Lower leg skin (tissue), 4 donors: ENCODE measurements around the gene FBXW4. TPM values are rescaled to one million over a fixed set of nuclear protein-coding genes. Genes with fewer than 3 reads are reported as not detected.
"Not testable (repeated sequence)": the region's sequence is repeated elsewhere in the genome, so short reads cannot be mapped to it uniquely, and the experiment has no call there.

Experiments used
- DNase-seq, 2 donors: peaks; one replicate each; pipeline ENCODE4 v3.0.0-alpha.2; 2019; ENCODE audit warnings: low spot score in 2 of 2
- H3K4me3 ChIP-seq: fragments of 200-600 bp; sonication (generic); 2 replicates; pipeline ENCODE4 v1.5.1; 2017; ENCODE audit warnings: mild to moderate bottlenecking, low read depth; ENCODE audit not compliant: poor library complexity, severe bottlenecking
- CTCF ChIP-seq, 3 donors: fragments of 450-650 bp; IDR thresholded peaks; one replicate each; pipeline ENCODE4 v1.5.1; 2016; ENCODE audit warnings: antibody characterized with exemption in 3 of 3, mild to moderate bottlenecking in 3 of 3, moderate library complexity in 2 of 3
- POLR2A ChIP-seq, 2 donors: fragments of 450-650 bp; IDR thresholded peaks; one replicate each; pipeline ENCODE4 v1.6.1; 2016 to 2017; ENCODE audit warnings: antibody characterized with exemption in 2 of 2, mild to moderate bottlenecking in 1 of 2, moderate library complexity in 1 of 2
- WGBS, 2 donors: methylation state at CpG; one replicate each; pipeline ENCODE4 v1.1.5; 2018; 5-methylcytosine and 5-hydroxymethylcytosine counted together
- intact Hi-C: fragments of 100-400 bp; cut with DNase I; formaldehyde crosslinking; loops from one replicate; pipeline ENCODE4 v1.15.0; 2023; ENCODE audit warnings: low total_unique reads
- total RNA-seq, 4 donors: library from RNA; depleted of rRNA; stranded (reverse); fragments of >200 nt; gene quantifications; one replicate each; pipeline ENCODE4 v1.1.0, GENCODE V29; 2016

The FBXW4 gene
- total RNA-seq, 4 donors from 2014 or later, result 51.9 to 102 (median 69.6) TPM

- TF ChIP-seq CTCF (IDR thresholded peaks at IDR 0.05), result no peak
- TF ChIP-seq POLR2A (IDR thresholded peaks at IDR 0.05), result no peak
- no peak for DNase-seq
These were observed 48.6 kb downstream of the FBXW4 start for GRCh38 chr10:101646364-101646763.

GRCh38 chr10:101645659-101646058, 49.3 kb downstream of the FBXW4 start:
- H3K4me3 ChIP-seq, result no peak overlapping the region
- DNase-seq, result no peak
- intact Hi-C loops, result no loop called here
- TF ChIP-seq POLR2A (IDR thresholded peaks at IDR 0.05) (no peak), CTCF (IDR thresholded peaks at IDR 0.05) (no peak)
- WGBS, 2 donors, result 81 to 83% methylated on average over 1 of the region's 1 CpG

More at GRCh38 chr10:101646364-101646763, 48.6 kb downstream of the FBXW4 start:
- intact Hi-C loops, result no loop called here
- no peak overlapping the region for H3K4me3 ChIP-seq
- WGBS, 2 donors, result 75 to 77% methylated on average over 6 of the region's 6 CpGs

GRCh38 chr10:101644002-101644401, 51.0 kb downstream of the FBXW4 start:
- no peak for TF ChIP-seq CTCF (IDR thresholded peaks at IDR 0.05)
- TF ChIP-seq POLR2A (IDR thresholded peaks at IDR 0.05), result no peak
- no peak overlapping the region for H3K4me3 ChIP-seq
- intact Hi-C loops, result no loop called here
- WGBS, 2 donors, result 70 to 83% methylated on average over 3 of the region's 3 CpGs
- DNase-seq, result no peak

DNA sequence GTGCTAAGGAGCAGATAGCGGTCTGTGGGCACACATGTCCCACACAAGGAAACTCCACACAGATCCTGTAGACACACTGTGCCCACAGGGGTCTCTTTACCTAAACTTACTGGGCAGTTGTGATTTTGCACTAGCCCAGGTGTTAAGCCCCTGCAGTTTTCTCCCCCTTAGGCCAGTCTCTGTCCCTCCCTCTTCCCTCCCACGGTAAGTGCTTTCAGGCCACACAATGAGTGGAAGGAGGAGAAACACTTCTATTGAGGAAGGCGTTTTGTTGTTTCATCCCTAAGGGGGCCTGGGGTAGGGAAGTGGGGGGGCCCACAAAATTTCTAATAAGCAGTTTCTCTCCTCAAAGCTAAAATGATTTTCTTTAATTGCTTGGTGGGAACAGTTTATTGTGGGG, 51.4 kb downstream of the FBXW4 start:
- H3K4me3 ChIP-seq, result no peak overlapping the region
- 82 to 83% methylated on average over 3 of the region's 3 CpGs for WGBS, 2 donors
- DNase-seq, result no peak
- intact Hi-C loops, result no loop called here
- TF ChIP-seq CTCF (IDR thresholded peaks at IDR 0.05), result no peak
- no peak for TF ChIP-seq POLR2A (IDR thresholded peaks at IDR 0.05)

GRCh38 chr10:101639141-101639900, 55.6 kb downstream of the FBXW4 start:
- peak in 1 of 2 donors; percentile 42 for DNase-seq
- intact Hi-C loops, result no loop called here
- no peak for TF ChIP-seq POLR2A (IDR thresholded peaks at IDR 0.05)
- TF ChIP-seq CTCF (IDR thresholded peaks at IDR 0.05), result no peak
- 90 to 100% methylated on average over 2 of the region's 2 CpGs for WGBS, 2 donors
- H3K4me3 ChIP-seq, result no peak overlapping the region

DNA sequence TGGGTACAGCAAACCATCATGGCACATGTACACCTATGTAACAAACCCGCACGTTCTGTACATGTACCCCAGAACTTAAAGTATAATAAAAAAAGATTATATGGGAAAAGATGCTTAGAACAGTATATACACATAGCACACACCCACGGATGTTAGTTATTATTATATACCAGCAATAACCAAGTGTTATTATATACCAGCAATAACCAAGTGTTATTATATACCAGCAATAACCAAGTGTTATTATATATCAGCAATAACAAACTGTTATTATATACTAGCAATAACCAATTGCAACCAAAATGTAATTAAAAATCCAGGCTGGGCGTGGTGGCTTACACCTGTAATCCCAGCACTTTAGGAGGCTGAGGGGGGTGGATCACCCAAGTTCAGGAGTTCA, 61.5 kb downstream of the FBXW4 start:
- 93 to 96% methylated on average over 4 of the region's 4 CpGs for WGBS, 2 donors
- intact Hi-C loops, DNase-seq, H3K4me3 ChIP-seq: not testable (repeated sequence)
